ENCODE results near the gene PVRIG. TPM values are rescaled to one million over a fixed set of nuclear protein-coding genes. Genes with fewer than 3 reads are reported as not detected.

Gene PVRIG
- total and polyA plus RNA-seq, 2 of the 8 experiments (the other 6 are each of a cell fraction or from before 2014, with no cell fraction given), result 0.15 TPM; not detected in 1

DNA sequence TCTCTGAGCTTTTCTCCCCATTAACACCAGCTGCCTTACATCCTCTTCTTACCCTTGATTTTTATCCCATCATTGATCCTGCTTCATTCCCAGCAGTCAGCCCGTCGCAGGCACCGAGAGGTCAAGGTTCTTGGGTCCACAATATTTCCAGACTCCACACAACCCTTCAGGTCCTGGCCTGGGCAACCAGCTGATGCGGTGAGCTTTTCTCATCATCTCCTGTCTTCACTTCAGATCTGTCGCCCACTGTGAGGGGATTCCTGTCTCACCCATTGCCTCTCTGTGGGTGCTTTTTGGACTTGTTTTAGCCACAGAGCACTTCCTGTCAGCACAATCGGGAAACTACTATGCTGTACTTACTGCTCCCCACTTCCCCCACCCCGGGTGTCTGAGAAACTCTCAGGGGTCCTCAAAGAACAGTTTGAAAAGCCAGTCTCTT, 8.4 kb upstream of the PVRIG start:
- H3K27ac ChIP-seq (ENCODE audit: low read depth, low read length), result no peak overlapping the region
- no peak overlapping the region for H3K14ac ChIP-seq (ENCODE audit: insufficient read length)
- no peaks in the 10 kb centered on the region for H3K36me3 ChIP-seq (ENCODE audit: control insufficient read depth in 2 of 4, insufficient read depth in 4 of 4, low read length in 3 of 4)
- DNase-seq (ENCODE audit: low read depth in 1 of 2, low spot score in 2 of 2), result no peak
- H4K5ac ChIP-seq (ENCODE audit: insufficient read length, low read depth, low read length), result no peak overlapping the region
- H2BK15ac ChIP-seq (ENCODE audit: low read length), result no peak overlapping the region
- CTCF ChIA-PET (ENCODE audit: partially characterized antibody), result interaction anchor here (1.7 to 2.4 kb wide), 2 partner anchors 45 to 79 kb away, joined by 5 to 23 read pairs; no protein-coding TSS in a partner anchor
- H3K4me2 ChIP-seq (ENCODE audit: insufficient read depth in 1 of 2, low read depth in 2 of 2, low read length in 2 of 2), result no peak overlapping the region
- TF ChIP-seq POLR2AphosphoS5 (IDR thresholded peaks at IDR 0.05; ENCODE audit: low read depth, low read length) (0 out of 2 replicates have a peak, but pooled peaks have one; percentile 11), CTCF (IDR thresholded peaks at IDR 0.05; ENCODE audit: control extremely low read depth in 1 of 3, insufficient read depth in 1 of 3, low read depth in 1 of 3, low read length in 3 of 3) (no peak)
- no peak overlapping the region for H2AFZ ChIP-seq (ENCODE audit: low read length)
- H3K79me2 ChIP-seq (ENCODE audit: control insufficient read depth in 1 of 2, insufficient read depth in 2 of 2, low read length in 2 of 2), result no peaks in the 10 kb centered on the region
- H3K23ac ChIP-seq (ENCODE audit: insufficient read length), result no peak overlapping the region
- H2BK120ac ChIP-seq (replicated peaks; ENCODE audit: low read depth, low read length), result no peak overlapping the region
- H3K27me3 ChIP-seq (replicated peaks in 1 of 4; ENCODE audit: control insufficient read depth in 3 of 4, extremely low read depth in 1 of 4, insufficient read depth in 3 of 4, low read length in 3 of 4), result peaks cover 0 to 14% (median 6%) of the 10 kb centered on the region in 4 experiments; a peak in 6 of 7 replicates
- no peak overlapping the region for H3K4me3 ChIP-seq (ENCODE audit: extremely low read depth in 1 of 4, insufficient read depth in 2 of 4, low read depth in 3 of 4, low read length in 4 of 4)
- H3K56ac ChIP-seq (replicated peaks; ENCODE audit: insufficient read length, low read depth, low read length), result no peak overlapping the region
- no peaks in the 10 kb centered on the region for H3K23me2 ChIP-seq (ENCODE audit: low read depth, low read length)
- 83% methylated on average over 7 of the region's 7 CpGs; no CpG with 5 or more reads in 1 of the 2 experiments for WGBS, 2 experiments (ENCODE audit: extremely low coverage in 1 of 2, insufficient coverage in 1 of 2, insufficient read length in 1 of 2, insufficient replicate concordance in 2 of 2, low coverage in 1 of 2, low lambda C conversion rate in 2 of 2, missing lambda C conversion rate in 1 of 2)
- H2BK20ac ChIP-seq (ENCODE audit: low read length), result no peak overlapping the region
- no peak overlapping the region for H3K9ac ChIP-seq (replicated peaks in 1 of 4; ENCODE audit: extremely low read depth in 1 of 4, low read depth in 3 of 4, low read length in 3 of 4)
- H3K79me1 ChIP-seq (ENCODE audit: low read depth, low read length), result no peaks in the 10 kb centered on the region
- no peak overlapping the region for H3K4ac ChIP-seq (replicated peaks; ENCODE audit: insufficient read length, low read depth, low read length)
- H3K9me3 ChIP-seq (ENCODE audit: insufficient read depth in 2 of 2, low read depth in 1 of 2, low read length in 1 of 2), result no peaks in the 10 kb centered on the region
- no peak for FAIRE-seq
- peaks cover 0 to 4% (median 1%) of the 10 kb centered on the region in 4 experiments; a peak in 1 of 7 replicates for H3K4me1 ChIP-seq (replicated peaks in 1 of 4; ENCODE audit: control insufficient read depth in 3 of 4, insufficient read depth in 4 of 4, low read length in 3 of 4)
- no peaks in the 10 kb centered on the region for H4K20me1 ChIP-seq (replicated peaks in 1 of 2; ENCODE audit: control insufficient read depth in 1 of 2, insufficient read depth in 2 of 2, low read length in 2 of 2)
- no peak overlapping the region for H2AK5ac ChIP-seq (ENCODE audit: low read depth, low read length)
- no peak overlapping the region for H4K91ac ChIP-seq (replicated peaks; ENCODE audit: insufficient read length, low read length)
- H3K18ac ChIP-seq (ENCODE audit: extremely low read depth, low read length), result no peak overlapping the region
- no peak overlapping the region for H2BK5ac ChIP-seq (ENCODE audit: low read depth, low read length)
- no peak overlapping the region for H4K8ac ChIP-seq (ENCODE audit: extremely low read depth, insufficient read depth, low read length)
- no peak overlapping the region for H2BK12ac ChIP-seq (ENCODE audit: low read depth, low read length)
- POLR2A ChIA-PET (ENCODE audit: partially characterized antibody), result interaction anchor here (0.9 to 1.5 kb wide), 5 partner anchors 9 to 63 kb away, joined by 3 to 6 read pairs (median 3); partner anchors contain the start of genes GAL3ST4 and LAMTOR4
